ENCODE data around the gene CMTM3.
A peak's percentile ranks its signal among the peaks of the same experiment; 100 is the strongest.

CMTM3 gene

GRCh38 chr16:66649167-66649566 lies 44.7 kb downstream of the CMTM3 start:
- DNase-seq (ENCODE audit: low read depth) = no peak
- no peak overlapping the region for H3K4me3 ChIP-seq (ENCODE audit: low read depth, low read length)
- no peak for TF ChIP-seq CTCF (IDR thresholded peaks at IDR 0.05; ENCODE audit: insufficient read depth, low read depth, low read length, missing control alignments)

GRCh38 chr16:66649636-66650205 lies 45.2 kb downstream of the CMTM3 start:
- TF ChIP-seq CTCF (IDR thresholded peaks at IDR 0.05; ENCODE audit: insufficient read depth, low read depth, low read length, missing control alignments) = no peak
- H3K4me3 ChIP-seq (ENCODE audit: low read depth, low read length) = no peak overlapping the region
- DNase-seq (ENCODE audit: low read depth) = no peak

- peak; percentile 85 for DNase-seq (ENCODE audit: low read depth)
- TF ChIP-seq CTCF (IDR thresholded peaks at IDR 0.05; ENCODE audit: insufficient read depth, low read depth, low read length, missing control alignments) = peak; percentile 95
- H3K4me3 ChIP-seq (ENCODE audit: low read depth, low read length) = no peak overlapping the region
Observed at GRCh38 chr16:66650707-66651473, 46.4 kb downstream of the CMTM3 start.

GRCh38 chr16:66651474-66651765 lies 46.9 kb downstream of the CMTM3 start:
- no peak overlapping the region for H3K4me3 ChIP-seq (ENCODE audit: low read depth, low read length)
- DNase-seq (ENCODE audit: low read depth) = no peak
- no peak for TF ChIP-seq CTCF (IDR thresholded peaks at IDR 0.05; ENCODE audit: insufficient read depth, low read depth, low read length, missing control alignments)

GRCh38 chr16:66651965-66652364 lies 47.5 kb downstream of the CMTM3 start:
- no peak for TF ChIP-seq CTCF (IDR thresholded peaks at IDR 0.05; ENCODE audit: insufficient read depth, low read depth, low read length, missing control alignments)
- no peak overlapping the region for H3K4me3 ChIP-seq (ENCODE audit: low read depth, low read length)
- DNase-seq (ENCODE audit: low read depth) = no peak

- no peak for TF ChIP-seq CTCF (IDR thresholded peaks at IDR 0.05; ENCODE audit: insufficient read depth, low read depth, low read length, missing control alignments)
- H3K4me3 ChIP-seq (ENCODE audit: low read depth, low read length) = no peak overlapping the region
- no peak for DNase-seq (ENCODE audit: low read depth)
Observed at GRCh38 chr16:66652661-66653360, 48.3 kb downstream of the CMTM3 start.
